B cell (primary cell): ENCODE results near the gene HGS. TPM values are rescaled to one million over a fixed set of nuclear protein-coding genes. Genes with fewer than 3 reads are reported as not detected.

Experiments
- ATAC-seq: fragments of 200-7000 bp; cut with Tn5 transposase; one replicate; pipeline ENCODE4 v1.10.0; 2021; ENCODE audit warnings: low read depth, mild to moderate bottlenecking, moderate number of reproducible peaks, moderate library complexity
- CTCF ChIA-PET: fragments of 350-600 bp; sonication (Branson Sonifier 250); formaldehyde crosslinking; loops from one replicate; lab custom pipeline; 2021; ENCODE audit warnings: antibody characterized with exemption, inconsistent platforms; lab: Charles Lee
- POLR2A ChIA-PET: fragments of 350-600 bp; sonication (Branson Sonifier 250); formaldehyde crosslinking; loops from one replicate; lab custom pipeline; 2021; ENCODE audit warnings: antibody characterized with exemption; lab: Charles Lee
- DNase-seq: peaks from one replicate; pipeline ENCODE4 v3.0.0; 2013
- H2AFZ ChIP-seq: 2 replicates; pipeline ENCODE4 v1.6.1; 2012; ENCODE audit warnings: mild to moderate bottlenecking, low read depth, low read length; ENCODE audit not compliant: insufficient read depth, poor library complexity, severe bottlenecking
- H3K27ac ChIP-seq, 2 donors: 1 replicate in 1 of 2; 2 replicates in 1 of 2; pipeline ENCODE4 v1.5.1; 2012 to 2013; ENCODE audit warnings: low read length in 2 of 2, mild to moderate bottlenecking in 2 of 2, moderate library complexity in 1 of 2
- H3K27me3 ChIP-seq, 4 experiments: fragments of 200-600 bp in 1 of 4; sonication (generic) in 1 of 4; replicated peaks in 1 of 4; 1 replicate in 2 of 4; 2 replicates in 2 of 4; pipeline versions ENCODE4 v1.6.1 to v1.7.0; 2013 to 2016; ENCODE audit warnings: low read length in 3 of 4, mild to moderate bottlenecking in 2 of 4, mixed read lengths in 1 of 4, moderate library complexity in 1 of 4; ENCODE audit not compliant: insufficient read depth in 4 of 4, control insufficient read depth in 3 of 4; ENCODE audit errors: control extremely low read depth in 1 of 4
- H3K36me3 ChIP-seq, 2 experiments: replicated peaks in 1 of 2; 1 replicate in 1 of 2; 2 replicates in 1 of 2; pipeline versions ENCODE4 v1.6.1 to v1.7.1; 2013; ENCODE audit warnings: low read length in 1 of 2; ENCODE audit not compliant: insufficient read depth in 2 of 2, control insufficient read depth in 1 of 2; ENCODE audit errors: control extremely low read depth in 1 of 2, extremely low read depth in 1 of 2
- H3K4me1 ChIP-seq, 2 donors: fragments of 200-600 bp in 1 of 2; sonication (generic) in 1 of 2; 1 replicate in 1 of 2; 2 replicates in 1 of 2; pipeline versions ENCODE4 v1.5.1 to v1.6.1; 2013 to 2017; ENCODE audit warnings: low read length in 2 of 2; ENCODE audit not compliant: control insufficient read depth in 2 of 2, insufficient read depth in 2 of 2
- H3K4me2 ChIP-seq: replicated peaks from 2 replicates; pipeline ENCODE3; 2012; ENCODE audit warnings: mild to moderate bottlenecking, low read depth, low read length; ENCODE audit not compliant: poor library complexity, severe bottlenecking
- H3K4me3 ChIP-seq, 5 experiments: fragments of 200-600 bp in 1 of 5; sonication (generic) in 1 of 5; 1 replicate in 3 of 5; 2 replicates in 2 of 5; pipeline versions ENCODE4 v1.5.1 to v1.7.0; 2011 to 2016; ENCODE audit warnings: low read length in 4 of 5, mild to moderate bottlenecking in 4 of 5, low read depth in 2 of 5, control low read depth in 1 of 5, moderate library complexity in 1 of 5; ENCODE audit not compliant: insufficient read depth in 1 of 5; ENCODE audit errors: control extremely low read depth in 1 of 5, extremely low read depth in 1 of 5
- H3K79me2 ChIP-seq: fragments of 200-600 bp; sonication (generic); one replicate; pipeline ENCODE4 v1.6.0; 2016; ENCODE audit warnings: low read length; ENCODE audit not compliant: control insufficient read depth, insufficient read depth
- H3K9ac ChIP-seq: fragments of 200-600 bp; sonication (generic); 2 replicates; pipeline ENCODE4 v1.6.1; 2017; ENCODE audit warnings: mild to moderate bottlenecking, low read length, moderate library complexity
- H3K9me3 ChIP-seq, 3 donors: one replicate each; pipeline versions ENCODE4 v1.6.1 to v1.7.1; 2013; ENCODE audit warnings: low read length in 2 of 3; ENCODE audit not compliant: control insufficient read depth in 2 of 3, insufficient read depth in 1 of 3; ENCODE audit errors: control extremely low read depth in 1 of 3
- H4K20me1 ChIP-seq: 2 replicates; pipeline ENCODE4 v1.6.0; 2012; ENCODE audit warnings: mild to moderate bottlenecking, low read length; ENCODE audit not compliant: insufficient read depth, control insufficient read depth, poor library complexity, severe bottlenecking
- H3K27ac Mint-ChIP-seq: one replicate; pipeline ENCODE4 v1.8.0; 2021; ENCODE audit warnings: mixed read lengths
- H3K27me3 Mint-ChIP-seq: one replicate; pipeline ENCODE4 v1.8.0; 2021; ENCODE audit warnings: mixed read lengths
- H3K4me1 Mint-ChIP-seq: one replicate; pipeline ENCODE4 v1.8.0; 2021; ENCODE audit warnings: mixed read lengths
- H3K4me3 Mint-ChIP-seq: one replicate; pipeline ENCODE4 v1.8.0; 2021; ENCODE audit warnings: mixed read lengths
- H3K9me3 Mint-ChIP-seq: one replicate; pipeline ENCODE4 v1.8.0; 2022; ENCODE audit warnings: mixed read lengths; ENCODE audit not compliant: insufficient read depth
- EZH2 ChIP-seq: IDR thresholded peaks from 2 replicates; pipeline ENCODE4 v1.6.1; 2012; ENCODE audit warnings: borderline replicate concordance, low read depth, mild to moderate bottlenecking, moderate library complexity, low read length; ENCODE audit not compliant: insufficient read depth, poor library complexity, severe bottlenecking
- WGBS: methylation state at CpG from one replicate; pipeline ENCODE4 v1.1.5; 2013; ENCODE audit warnings: missing lambda C conversion rate; ENCODE audit not compliant: insufficient coverage; 5-methylcytosine and 5-hydroxymethylcytosine counted together
- intact Hi-C: fragments of 100-400 bp; cut with micrococcal nuclease; formaldehyde crosslinking; loops from one replicate; pipeline ENCODE4 v1.10.0; 2022
- polyA plus RNA-seq: library from polyadenylated mRNA; depleted of rRNA; stranded (reverse); fragments of >200 nt; gene quantifications from 2 replicates; pipeline ENCODE4 v1.2.3, GENCODE V29; 2012
- total RNA-seq, 2 donors: library from RNA; stranded (reverse); fragments of 120-200 nt in 1 of 2; gene quantifications; 1 replicate in 1 of 2; 2 replicates in 1 of 2; pipeline versions ENCODE4 v1.2.3 to v1.2.4, GENCODE V29; 2013 to 2022
- TF ChIP-seq, protein P1 (sequence below): fragments of 200-600 bp; IDR thresholded peaks from one replicate; pipeline ENCODE4 v1.8.0; 2022; ENCODE audit warnings: antibody characterized with exemption, mild to moderate bottlenecking

The HGS gene
- total and polyA plus RNA-seq, 2 donors (not counting 1 experiment from before 2014, with no cell fraction given), result 184 to 220 TPM

DNA sequence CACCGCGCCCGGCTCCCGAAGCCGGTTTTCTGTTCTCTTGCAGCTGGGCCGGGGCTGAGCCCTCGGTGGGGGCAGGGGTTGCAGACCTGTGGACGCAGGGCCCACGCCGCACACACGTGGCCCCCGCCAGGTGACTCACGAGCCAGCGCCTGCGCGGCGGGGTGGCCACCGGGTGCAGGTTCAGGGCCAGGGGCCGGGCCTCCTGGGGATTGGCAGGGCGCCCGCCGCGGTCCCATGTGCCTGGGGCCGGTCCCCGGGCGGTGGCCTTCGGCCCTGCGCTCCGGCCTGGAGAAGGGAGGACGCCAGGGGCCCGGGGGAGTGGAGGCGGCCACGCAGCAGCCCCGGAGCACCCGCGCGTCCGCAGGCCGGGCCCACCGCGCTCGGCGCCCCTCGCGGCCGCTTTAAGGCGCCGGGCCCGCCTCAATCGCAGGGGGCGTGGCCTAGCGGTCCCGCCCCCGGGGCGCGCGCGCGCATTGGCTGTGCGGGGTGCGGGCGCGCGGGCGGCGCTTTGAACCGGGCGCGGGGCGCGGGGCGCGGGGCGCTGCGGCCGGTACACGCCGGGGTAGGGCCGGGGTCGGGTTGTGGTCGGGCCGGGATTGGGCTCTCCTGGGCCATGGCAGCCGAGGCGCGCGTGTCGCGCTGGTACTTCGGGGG is 28.1 kb downstream of the HGS start, which contains the start of gene SLC25A10:
Gene SLC25A10 (plus strand): TSS at position 471 of the 654 bp plus-strand sequence. CDS start 143 bp downstream, at position 614.
- WGBS, result under 1% methylated on average over 89 of the region's 89 CpGs
- H4K20me1 ChIP-seq, result no peaks in the 10 kb centered on the region
- peak within 1 kb of the TSS in 4 of 5 experiments; percentile 35 to 80 (median 62) for H3K4me3 ChIP-seq
- H3K79me2 ChIP-seq, result no peaks in the 10 kb centered on the region
- Mint-ChIP-seq H3K27ac (peak within 1 kb of the TSS; percentile 78), H3K27me3 (no peaks in the 10 kb centered on the region), H3K4me3 (peak within 1 kb of the TSS; percentile 89), H3K9me3 (no peaks in the 10 kb centered on the region), H3K4me1 (peaks cover 12% of the 10 kb centered on the region)
- peaks cover 15 to 25% of the 10 kb centered on the region in 2 donors for H3K4me1 ChIP-seq
- peak; percentile 87 for DNase-seq
- peaks cover 0 to 3% (median 0%) of the 10 kb centered on the region in 4 experiments for H3K27me3 ChIP-seq
- peak within 1 kb of the TSS; percentile 95 for H3K4me2 ChIP-seq
- peak within 1 kb of the TSS; percentile 86 for H2AFZ ChIP-seq
- H3K27ac ChIP-seq, result no peak within 1 kb of the TSS
- H3K9ac ChIP-seq, result peak within 1 kb of the TSS; percentile 70
- H3K36me3 ChIP-seq, result peaks cover 0 to 7% of the 10 kb centered on the region in 2 experiments
- intact Hi-C loops, result loop anchor here (1.0 to 2.0 kb wide), 4 partner anchors 9 to 199 kb away; partner anchors contain the start of genes ACTG1, ARL16, MRPL12 and P4HB
- CTCF ChIA-PET, result interaction anchor here (0.6 to 0.9 kb wide), 3 partner anchors 9 to 151 kb away, joined by 3 read pairs; partner anchors contain the start of gene MRPL12
- TF ChIP-seq, protein P1, sequence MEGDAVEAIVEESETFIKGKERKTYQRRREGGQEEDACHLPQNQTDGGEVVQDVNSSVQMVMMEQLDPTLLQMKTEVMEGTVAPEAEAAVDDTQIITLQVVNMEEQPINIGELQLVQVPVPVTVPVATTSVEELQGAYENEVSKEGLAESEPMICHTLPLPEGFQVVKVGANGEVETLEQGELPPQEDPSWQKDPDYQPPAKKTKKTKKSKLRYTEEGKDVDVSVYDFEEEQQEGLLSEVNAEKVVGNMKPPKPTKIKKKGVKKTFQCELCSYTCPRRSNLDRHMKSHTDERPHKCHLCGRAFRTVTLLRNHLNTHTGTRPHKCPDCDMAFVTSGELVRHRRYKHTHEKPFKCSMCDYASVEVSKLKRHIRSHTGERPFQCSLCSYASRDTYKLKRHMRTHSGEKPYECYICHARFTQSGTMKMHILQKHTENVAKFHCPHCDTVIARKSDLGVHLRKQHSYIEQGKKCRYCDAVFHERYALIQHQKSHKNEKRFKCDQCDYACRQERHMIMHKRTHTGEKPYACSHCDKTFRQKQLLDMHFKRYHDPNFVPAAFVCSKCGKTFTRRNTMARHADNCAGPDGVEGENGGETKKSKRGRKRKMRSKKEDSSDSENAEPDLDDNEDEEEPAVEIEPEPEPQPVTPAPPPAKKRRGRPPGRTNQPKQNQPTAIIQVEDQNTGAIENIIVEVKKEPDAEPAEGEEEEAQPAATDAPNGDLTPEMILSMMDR, result peak; percentile 15
- no peak for TF ChIP-seq EZH2
- peak; percentile 89 for ATAC-seq
- POLR2A ChIA-PET, result interaction anchor here (0.7 to 1.3 kb wide), 2 partner anchors 28 to 121 kb away, joined by 7 to 8 read pairs; partner anchors contain the start of genes ARL16, HGS and MCRIP1
- H3K9me3 ChIP-seq, result no peaks in the 10 kb centered on the region
